Testis (tissue), 2 donors: ENCODE results near the gene DVL1.

Experiments
- POLR2A ChIP-seq: fragments of 450-650 bp; IDR thresholded peaks from one replicate; pipeline ENCODE4 v1.6.1; 2017; ENCODE audit warnings: antibody characterized with exemption, mild to moderate bottlenecking, moderate library complexity
- TF ChIP-seq, protein P1 (sequence below), 3 experiments: fragments of 450-650 bp in 2 of 3; fragments of 200-600 bp in 1 of 3; sonication (generic) in 1 of 3; IDR thresholded peaks; one replicate each; pipeline ENCODE4 v1.5.1; 2016 to 2019; ENCODE audit warnings: antibody characterized with exemption in 3 of 3, mild to moderate bottlenecking in 2 of 3, moderate library complexity in 1 of 3

- TF ChIP-seq, protein P1, sequence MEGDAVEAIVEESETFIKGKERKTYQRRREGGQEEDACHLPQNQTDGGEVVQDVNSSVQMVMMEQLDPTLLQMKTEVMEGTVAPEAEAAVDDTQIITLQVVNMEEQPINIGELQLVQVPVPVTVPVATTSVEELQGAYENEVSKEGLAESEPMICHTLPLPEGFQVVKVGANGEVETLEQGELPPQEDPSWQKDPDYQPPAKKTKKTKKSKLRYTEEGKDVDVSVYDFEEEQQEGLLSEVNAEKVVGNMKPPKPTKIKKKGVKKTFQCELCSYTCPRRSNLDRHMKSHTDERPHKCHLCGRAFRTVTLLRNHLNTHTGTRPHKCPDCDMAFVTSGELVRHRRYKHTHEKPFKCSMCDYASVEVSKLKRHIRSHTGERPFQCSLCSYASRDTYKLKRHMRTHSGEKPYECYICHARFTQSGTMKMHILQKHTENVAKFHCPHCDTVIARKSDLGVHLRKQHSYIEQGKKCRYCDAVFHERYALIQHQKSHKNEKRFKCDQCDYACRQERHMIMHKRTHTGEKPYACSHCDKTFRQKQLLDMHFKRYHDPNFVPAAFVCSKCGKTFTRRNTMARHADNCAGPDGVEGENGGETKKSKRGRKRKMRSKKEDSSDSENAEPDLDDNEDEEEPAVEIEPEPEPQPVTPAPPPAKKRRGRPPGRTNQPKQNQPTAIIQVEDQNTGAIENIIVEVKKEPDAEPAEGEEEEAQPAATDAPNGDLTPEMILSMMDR (IDR thresholded peaks at IDR 0.05): no peak
- no peak for TF ChIP-seq POLR2A
These were observed 31.0 kb downstream of the DVL1 start for GRCh38 chr1:1318131-1318652.
